ENCODE measurements around the gene NOS1AP. TPM values are rescaled to one million over a fixed set of nuclear protein-coding genes. Genes with fewer than 3 reads are reported as not detected.
"Not testable (repeated sequence)": the region's sequence is repeated elsewhere in the genome, so short reads cannot be mapped to it uniquely, and the experiment has no call there.

The NOS1AP gene
- total RNA-seq, 1 donor from 2014 or later: not detected

DNA sequence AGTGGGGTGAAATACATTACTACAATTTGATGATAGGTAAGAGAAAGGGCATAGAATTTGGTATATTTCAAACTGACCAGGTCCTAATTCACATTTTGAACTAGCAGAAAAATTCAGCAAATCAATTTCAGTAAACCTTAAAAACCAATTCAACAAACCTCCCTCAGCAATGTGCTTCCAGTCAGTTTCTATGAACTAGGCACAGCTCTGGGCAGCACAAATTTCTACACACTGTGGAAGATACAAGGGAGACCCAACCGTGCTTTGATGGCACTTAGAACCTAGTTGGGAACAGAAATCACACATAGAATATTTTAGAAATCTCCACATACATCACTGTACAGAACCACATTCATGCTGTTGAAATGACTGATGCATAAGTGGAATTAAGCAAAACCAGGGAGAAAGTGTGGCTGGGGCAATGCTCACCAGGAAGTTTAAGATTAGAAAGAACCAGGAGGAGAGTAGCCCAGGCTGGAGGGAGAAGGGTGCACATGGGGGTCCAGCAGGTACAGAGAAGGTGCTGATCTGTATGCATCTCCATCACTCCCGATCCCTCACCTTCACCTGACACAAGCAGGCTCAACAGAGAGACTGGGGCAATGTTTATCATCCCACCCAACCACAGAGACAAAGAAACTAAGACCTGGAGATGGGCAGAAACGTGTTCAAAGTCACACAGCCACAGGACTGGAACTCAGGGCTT, 326.9 kb downstream of the NOS1AP start:
- intact Hi-C loops (cut with micrococcal nuclease): no loop called here

DNA sequence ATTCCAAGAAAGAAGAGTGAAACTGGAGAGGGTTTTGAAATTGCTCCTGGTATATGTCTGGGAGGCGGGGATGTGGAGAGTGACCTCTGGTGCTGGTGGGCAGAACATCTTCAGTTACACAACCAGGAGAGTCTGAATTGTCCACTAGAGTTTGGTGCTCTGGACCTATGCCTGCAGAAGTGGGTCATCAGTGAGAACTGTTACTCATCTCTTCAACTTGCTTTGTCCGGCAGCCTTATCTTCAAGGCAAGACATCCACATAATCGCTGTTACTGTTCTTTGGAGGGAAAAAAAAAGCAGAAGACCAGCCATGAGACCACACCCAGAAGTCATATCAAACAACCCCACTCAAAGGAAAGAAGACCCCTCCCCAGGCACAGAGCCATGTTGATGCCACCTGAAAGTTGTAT, 327.6 kb downstream of the NOS1AP start:
- intact Hi-C loops (cut with micrococcal nuclease): no loop called here

DNA sequence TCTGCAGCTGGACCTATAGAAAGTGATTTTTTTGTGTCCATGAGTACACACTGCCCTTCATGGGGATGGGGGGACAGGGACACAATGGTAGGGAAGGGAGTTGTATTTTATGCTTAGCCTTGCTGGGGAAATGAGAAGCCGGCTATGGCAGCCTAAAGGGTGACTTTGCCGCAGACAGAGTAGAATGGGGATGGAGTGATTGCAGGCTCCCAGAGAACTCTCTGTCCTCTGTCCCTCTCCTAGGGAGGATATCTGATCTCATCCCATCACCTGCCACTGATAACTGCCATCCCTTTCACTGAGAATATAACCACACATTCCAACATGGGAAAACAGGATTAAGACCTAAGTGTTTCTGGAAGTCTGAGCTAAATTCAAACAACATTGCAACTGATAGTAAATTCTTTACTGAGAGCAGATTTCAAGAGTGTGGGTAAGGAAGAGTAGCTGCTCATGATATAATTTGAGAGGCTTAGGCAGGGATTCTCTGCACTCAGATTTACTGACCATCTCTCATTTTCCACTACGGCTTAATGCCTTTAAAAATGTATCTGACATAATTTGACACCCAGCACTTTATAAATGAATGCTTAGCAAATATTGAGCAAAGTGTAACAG, 328.6 kb downstream of the NOS1AP start:
- intact Hi-C loops (cut with micrococcal nuclease): no loop called here

DNA sequence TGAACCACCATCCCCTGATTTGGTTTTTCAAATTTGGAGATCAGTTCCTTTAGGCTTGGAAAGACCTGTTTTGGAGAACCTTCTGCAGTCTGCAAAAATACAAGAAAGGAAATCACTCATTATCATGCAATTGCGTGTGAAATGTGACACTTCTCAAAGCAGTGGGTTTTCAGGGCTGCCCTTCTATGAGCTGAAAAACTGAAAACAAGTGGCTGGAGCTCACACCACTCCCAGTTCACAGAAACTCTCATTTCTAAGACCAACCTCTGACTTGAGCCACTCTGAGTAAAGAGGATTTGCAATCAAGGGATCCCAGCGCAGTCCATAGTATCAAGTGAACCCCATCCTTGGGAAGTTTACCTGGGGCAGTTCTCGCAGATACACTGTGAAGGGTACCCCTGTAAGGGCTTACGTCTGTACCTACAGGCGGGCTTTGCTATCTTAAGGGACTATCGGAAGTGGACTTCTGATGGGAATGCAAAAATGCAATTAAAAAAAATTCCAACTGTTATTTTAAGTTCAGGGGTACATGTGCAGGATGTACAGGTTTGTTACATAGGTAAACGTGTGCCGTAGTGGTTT, 329.6 kb downstream of the NOS1AP start:
- intact Hi-C loops (cut with micrococcal nuclease): no loop called here

DNA sequence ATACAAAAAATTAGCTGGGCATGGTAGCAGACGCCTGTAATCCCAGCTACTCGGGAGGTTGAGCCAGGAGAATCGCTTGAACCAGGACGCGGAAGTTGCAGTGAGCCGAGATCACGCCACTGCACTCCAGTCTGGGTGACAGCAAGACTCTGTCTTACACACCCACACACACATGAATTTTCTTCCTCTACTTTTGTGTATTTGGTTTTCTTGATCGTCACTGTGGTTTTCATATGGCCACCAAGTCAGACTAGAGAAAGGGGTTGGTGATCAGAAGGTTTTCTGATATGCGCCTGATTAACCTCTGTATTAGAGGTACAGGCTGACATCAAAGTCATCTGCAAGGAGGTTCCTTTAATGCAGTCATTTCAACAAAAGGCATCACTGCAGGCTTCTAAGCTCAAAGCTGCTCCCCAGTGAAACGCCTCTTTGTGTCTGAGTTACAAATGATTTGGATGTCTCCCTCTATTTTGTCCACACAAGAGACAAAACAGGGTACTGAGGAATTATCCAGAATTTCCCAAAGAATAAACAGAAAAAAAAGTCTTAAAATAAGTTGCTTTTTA, 331.4 kb downstream of the NOS1AP start:
- intact Hi-C loops (cut with micrococcal nuclease): no loop called here

DNA sequence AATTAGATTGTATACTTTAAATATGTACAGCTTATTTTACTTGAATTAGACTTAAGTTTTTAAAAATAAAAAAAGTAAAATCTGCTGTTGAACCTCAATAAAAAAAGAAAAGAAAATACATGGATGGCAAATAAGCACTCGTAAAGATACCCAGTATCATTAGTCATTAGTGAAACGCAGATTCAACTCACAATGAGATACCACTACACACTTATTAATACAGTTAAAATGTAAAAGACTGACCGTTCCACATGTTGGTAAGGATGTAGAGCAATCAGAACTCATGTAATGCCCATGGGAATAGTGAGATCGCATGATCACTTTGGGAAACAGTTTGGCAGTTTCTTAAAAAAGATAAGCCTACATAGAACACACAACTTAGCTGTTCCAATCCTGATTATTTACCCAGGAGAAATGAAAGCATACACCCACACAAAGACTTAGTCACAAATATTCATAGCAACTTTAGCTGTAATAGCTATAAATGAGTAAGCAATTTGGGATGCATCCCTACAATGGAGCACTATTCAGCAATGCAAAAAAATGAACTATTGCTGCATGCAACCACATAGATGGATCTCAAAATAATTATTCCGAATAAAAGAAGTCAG, 335.2 kb downstream of the NOS1AP start:
- intact Hi-C loops (cut with micrococcal nuclease): no loop called here

DNA sequence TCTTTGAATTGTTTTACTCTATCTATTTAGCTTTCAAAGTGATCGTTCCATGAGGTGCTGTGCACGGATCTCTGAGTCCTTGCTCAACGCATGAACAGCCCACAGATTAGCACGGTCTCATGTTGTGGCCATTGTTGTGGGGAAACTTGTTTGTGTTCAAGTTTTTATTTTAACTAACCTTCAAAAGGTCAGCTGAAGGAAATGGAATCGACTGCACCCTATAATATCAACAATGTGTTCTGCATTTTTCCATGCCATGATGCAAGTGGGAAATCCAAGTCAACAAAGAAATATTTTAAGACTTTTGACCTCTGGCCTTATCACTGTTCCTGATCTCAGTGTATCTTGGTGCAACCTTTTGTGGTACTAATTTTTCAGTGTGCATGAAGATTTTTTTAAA, 336.3 kb downstream of the NOS1AP start:
- intact Hi-C loops (cut with micrococcal nuclease): no loop called here

DNA sequence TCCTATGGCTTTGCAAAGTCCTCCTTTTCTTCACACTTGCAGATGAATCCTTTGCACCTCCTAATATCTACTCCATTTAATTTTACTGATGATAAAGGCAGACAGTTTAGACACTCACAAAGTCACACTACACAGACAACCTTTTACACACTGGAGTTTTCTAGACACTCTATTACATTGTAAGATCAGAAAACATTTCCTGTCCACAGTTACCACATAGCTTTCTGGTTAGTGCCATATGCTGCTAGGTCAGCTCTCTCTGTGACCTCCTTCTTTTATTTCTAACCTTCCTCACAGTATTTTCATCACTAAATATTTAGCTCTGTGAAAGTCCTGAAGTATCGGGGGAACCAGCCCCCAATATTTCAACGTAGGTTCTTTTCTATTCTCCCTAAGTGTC, 337.3 kb downstream of the NOS1AP start:
- intact Hi-C loops (cut with micrococcal nuclease): no loop called here

DNA sequence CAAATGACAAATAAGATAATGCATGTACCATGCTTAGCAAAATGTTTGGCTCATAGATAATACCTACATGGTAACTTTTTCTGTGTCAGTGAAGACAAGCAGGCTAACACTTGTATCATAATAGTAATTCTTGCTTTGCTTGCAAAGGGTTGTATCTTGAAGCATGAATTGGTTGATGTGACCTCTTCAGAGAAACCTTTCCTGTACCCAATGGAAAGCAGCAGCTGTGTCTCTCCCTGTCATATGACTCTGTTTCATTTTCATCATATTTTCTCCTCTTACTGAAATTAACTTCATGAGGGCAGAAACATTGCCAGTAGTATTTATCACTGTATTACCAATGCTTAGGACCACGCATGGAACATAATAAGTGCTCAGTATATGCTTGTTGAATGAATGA, 338.0 kb downstream of the NOS1AP start:
- intact Hi-C loops (cut with micrococcal nuclease): no loop called here

DNA sequence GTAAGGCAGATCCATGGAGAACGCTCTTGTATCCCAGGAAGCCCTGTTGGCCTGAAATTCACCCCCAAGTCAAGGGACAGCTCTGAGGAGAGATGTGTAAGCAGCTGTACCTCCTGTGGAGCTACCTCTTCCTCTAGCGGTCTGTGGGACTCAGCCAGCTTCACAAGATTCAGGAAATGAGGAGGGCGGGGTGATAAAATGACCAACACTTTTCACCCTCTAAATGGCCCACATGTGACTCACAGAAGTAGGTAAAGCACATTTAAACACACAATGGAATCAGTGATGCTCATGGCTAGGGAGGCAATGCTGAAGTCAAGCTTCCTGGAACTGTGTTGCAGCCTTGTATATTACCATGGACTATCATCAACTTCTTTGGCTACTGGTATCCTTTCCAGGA, 342.5 kb downstream of the NOS1AP start, which contains the start of gene SH2D1B:
Gene SH2D1B (minus strand): TSS at position 135 of the 400 bp plus-strand sequence. CDS start 120 bp downstream, at position 15.
- intact Hi-C loops (cut with micrococcal nuclease): no loop called here

DNA sequence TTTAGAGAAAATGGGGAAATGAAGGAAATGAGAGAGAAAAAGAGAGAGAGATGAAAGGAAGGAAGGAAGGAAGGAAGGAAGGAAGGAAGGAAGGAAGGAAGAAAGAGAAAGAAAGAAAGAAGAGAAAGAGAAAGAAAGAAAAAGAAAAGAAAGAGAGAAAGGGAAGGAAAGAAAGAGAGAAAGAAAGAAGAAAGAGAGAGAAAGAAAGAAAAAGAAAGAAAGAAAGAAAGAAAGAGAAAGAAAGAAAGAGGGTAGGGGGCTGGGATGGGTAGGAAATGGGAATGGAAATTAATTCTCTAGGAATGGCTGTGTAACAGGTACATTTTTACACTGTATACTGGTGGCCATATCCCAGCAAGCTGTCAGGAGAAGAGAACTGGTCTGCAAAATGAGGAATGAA, 346.7 kb downstream of the NOS1AP start:
- intact Hi-C loops (cut with micrococcal nuclease): no loop called here

DNA sequence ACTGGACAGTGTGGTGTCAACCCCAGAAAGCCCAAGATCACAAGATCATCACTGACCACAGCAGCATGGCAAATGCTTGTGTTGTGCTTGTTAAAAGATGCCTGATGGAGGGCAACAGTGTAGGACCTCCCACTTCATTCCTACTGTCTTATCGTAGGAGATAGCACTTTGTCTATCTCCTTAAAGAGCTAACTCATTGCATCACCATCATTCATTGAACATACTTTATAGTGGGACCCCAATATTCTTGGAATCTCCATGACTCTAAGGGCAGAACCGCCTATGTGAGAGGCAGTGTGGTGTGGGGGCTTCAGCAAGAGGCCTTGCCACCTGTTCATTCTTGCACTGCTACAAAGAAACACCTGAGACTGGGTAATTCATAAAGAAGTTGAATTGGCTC, 347.4 kb downstream of the NOS1AP start:
- intact Hi-C loops (cut with micrococcal nuclease): no loop called here

DNA sequence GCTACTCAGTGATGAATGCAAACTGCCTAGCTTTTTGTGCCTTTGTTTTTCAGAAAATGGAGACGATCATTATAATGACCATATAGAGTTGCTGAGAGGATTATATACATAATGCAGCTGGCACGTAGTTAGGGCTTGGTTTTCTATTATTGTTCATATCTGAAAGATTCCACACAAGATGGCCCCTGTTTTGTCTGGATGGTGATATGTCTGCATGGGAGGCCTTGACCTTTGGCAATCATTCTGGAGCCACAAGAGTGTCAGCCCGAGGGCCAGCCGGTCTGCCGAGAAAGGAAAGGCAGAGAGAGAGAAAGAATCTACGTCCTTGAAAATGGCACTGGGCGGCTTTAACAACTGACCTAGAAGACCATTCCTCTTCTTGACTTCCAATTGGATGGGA, 348.2 kb downstream of the NOS1AP start:
- intact Hi-C loops (cut with micrococcal nuclease): no loop called here

DNA sequence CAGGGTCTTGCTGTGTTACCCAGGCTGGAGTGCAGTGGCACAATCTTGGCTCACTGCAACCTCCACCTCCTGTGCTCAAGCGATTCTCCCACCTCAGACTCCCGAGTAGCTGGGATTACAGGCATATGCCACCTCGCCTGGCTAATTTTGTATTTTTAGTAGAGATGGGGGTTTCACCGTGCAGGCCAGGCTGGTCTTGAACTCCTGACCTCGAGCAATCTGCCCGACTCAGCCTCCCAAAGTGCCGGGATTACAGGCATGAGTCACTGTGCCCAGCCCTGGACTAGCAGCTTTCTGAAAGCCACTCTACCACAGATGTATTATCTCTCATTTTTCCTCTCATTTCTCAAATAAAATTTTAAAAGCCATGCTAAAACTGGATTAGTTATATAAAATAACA, 349.1 kb downstream of the NOS1AP start:
- intact Hi-C loops (cut with micrococcal nuclease): not testable (repeated sequence)

DNA sequence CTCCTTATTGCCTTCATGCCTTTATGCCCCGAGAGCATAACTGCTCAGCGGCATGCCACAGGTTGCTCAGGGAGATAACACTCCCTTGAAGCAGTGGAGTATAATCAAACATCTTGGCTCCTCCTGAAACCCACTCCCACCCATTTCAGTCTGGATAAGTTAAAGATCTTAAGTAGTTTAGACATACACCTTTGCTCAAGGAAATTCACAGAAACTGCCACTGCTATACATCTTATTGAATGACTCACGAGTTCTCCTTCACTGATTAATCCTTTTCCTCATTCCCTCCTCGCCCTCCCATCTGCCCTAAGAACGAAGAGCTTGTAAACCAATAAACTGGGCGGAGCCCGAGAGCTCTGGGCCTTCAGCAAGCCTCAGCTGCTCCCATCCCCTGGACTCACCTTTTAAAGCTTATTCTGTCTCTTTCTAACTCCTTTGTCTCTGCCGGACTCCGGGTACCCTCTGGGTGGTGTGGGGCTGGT, 350.0 kb downstream of the NOS1AP start:
- intact Hi-C loops (cut with micrococcal nuclease): not testable (repeated sequence)

Other genes starting within 250 kb of the NOS1AP start
- not detected in 2 replicates for gene OLFML2B, start 45.8 kb upstream of the NOS1AP start, total RNA-seq

Data from T-helper 2 cell treated with Interferon-gamma antibody and Interleukin-4, amounts not matched to agents 100 ng/mL and 5 ng/mL, for 36 hours (primary cell).